GM18499 (cell line): ENCODE results near the gene TRPM3.

Source experiments
- ATAC-seq: cut with Tn5 transposase; IDR thresholded peaks from one replicate; pipeline ENCODE4 v1.9.1; 2021; ENCODE audit warnings: moderate number of reproducible peaks; ENCODE audit not compliant: insufficient read depth, unreplicated experiment

The TRPM3 gene

GRCh38 chr9:70502690-70503089 is 618.7 kb downstream of the TRPM3 start:
- ATAC-seq, result no peak

GRCh38 chr9:70500793-70501192 is 620.6 kb downstream of the TRPM3 start:
- ATAC-seq, result no peak

DNA sequence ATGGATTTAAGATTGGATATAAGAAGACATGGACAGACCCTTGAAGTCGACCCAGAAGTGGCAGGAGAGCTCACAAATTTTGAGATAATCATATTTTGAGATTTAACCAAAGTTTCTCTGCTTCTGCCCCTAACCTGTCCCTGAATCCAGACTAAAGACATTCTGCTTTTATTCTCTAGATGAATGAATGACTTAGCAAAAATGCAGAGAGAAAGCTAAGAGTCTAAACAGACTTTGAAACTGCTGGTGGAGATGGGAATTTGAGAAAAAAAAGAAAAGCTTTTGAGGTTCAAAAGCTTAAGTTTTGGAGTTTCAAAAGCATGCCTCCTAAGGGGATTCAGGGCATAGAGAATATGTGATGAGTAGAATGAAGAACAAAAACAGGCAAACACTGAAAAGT is 621.8 kb downstream of the TRPM3 start:
- ATAC-seq, result no peak

DNA sequence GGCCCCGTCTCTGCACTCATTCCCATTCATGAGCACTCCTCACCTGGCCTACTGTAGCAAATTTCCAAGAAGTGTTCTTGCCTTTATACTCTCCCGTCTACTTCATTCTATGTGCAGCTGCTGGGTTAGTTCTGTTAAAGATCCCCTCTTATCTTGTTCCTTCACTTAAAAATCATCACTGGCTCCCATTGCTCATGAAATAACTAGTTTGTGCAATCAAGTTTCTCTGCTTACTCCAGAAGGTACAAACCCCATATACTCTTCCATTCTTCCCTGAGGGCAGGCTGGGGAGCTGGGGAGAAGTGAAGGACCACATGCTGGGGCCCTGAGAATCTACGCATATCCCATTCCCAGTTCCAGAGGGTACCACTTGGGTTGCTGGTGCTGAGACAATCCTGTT is 622.6 kb downstream of the TRPM3 start:
- ATAC-seq, result no peak

DNA sequence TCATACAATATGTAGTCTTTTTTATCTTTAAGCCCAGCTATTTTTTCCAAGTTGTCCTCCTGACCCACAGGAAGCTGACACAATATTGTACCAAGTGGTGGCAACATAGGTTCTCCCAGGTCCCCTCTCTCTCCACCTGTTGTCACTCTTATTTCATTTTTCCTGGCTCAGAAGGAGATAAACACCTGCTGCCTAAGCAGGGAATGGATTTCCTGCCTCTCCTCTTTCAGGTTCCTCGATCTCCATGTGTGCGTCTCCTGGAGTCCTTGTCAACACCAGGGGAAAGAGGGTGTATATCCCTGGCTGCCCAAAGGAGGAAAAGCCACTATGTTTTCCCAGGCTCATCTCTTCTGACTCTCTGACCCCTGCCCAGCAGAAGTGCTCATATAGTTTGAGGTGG is 625.2 kb downstream of the TRPM3 start:
- no peak for ATAC-seq

- ATAC-seq, result no peak
These were observed 625.9 kb downstream of the TRPM3 start for GRCh38 chr9:70495514-70495913.

- ATAC-seq, result no peak
These were observed 627.2 kb downstream of the TRPM3 start for GRCh38 chr9:70494221-70494620.

- no peak for ATAC-seq
These were observed 628.4 kb downstream of the TRPM3 start for GRCh38 chr9:70493029-70493428.

DNA sequence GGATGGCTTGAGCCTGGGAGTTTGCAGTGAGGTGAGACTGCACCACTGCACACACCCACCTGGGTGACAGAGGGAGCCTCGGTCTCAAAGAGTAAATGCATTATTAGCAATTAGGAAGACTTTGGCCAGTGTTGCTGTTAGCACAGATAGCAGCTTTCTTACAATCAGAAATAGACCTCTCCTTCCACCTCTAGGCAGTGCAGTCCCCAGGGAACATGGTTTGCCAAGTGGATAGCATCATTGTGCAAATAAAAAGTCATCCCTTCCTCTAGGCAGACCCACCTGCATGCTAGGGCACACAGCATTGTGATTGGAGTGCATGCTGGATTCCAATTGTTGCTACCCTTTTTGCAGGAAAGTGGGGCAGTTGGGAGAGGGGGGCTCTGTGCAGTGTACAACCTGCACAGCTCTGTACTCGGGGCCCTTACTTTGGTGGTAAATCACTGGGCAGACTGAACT is 629.1 kb downstream of the TRPM3 start:
- no peak for ATAC-seq

- no peak for ATAC-seq
These were observed 629.7 kb downstream of the TRPM3 start for GRCh38 chr9:70491426-70492318.

- no peak for ATAC-seq
These were observed 630.9 kb downstream of the TRPM3 start for GRCh38 chr9:70490478-70490877.

GRCh38 chr9:70488793-70489105 is 632.7 kb downstream of the TRPM3 start:
- no peak for ATAC-seq

DNA sequence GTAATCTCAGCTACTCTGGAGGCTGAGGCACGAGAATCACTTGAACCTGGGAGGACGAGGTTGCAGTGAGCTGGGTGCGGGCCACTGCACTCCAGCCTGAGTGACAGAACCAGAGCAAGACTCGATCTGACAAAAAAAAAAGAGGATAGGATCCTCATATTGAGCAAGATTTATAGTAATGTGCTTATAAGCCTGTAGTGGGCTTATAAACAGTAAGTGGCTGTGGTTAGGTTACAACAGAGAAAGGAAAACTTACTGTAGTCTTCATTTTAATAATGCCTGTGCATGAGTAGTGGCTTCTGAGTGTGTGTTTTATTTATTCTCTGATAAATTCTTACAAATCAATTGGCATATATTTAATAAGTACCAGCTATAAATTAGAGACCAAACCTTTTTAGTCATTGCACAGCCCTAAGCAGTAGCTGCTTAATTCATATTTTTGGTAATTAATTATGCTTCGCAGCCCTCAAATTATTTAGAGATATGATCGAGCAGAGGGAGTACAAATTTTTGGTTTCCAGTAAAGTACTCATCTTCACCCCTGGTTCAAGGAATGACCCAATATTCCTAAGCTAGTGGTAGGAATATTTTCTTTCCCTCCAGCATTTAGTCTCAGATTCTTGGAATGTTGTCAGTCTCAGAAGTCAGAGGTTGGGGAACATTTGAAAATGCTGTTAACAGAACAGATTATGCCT is 633.2 kb downstream of the TRPM3 start:
- no peak for ATAC-seq

DNA sequence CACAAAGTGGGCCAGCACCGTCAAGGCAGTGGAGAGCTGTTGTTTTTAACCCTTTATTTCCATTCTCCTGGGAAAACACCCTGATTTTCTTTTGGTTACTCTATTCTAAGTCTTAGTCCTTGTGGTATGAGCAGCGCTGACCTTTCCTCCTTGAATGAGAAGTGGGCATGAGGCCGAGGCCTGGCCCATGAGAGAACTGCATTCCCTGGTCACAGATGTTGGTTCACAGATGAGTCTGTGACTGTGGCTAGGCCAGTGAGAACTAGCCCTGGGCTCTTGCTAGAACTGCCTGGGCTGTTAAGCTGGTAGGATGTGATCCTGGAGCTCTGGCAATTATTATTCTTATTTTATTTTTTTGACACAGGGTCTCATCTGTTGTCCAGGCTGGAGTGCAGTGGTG is 635.3 kb downstream of the TRPM3 start:
- ATAC-seq, result no peak

DNA sequence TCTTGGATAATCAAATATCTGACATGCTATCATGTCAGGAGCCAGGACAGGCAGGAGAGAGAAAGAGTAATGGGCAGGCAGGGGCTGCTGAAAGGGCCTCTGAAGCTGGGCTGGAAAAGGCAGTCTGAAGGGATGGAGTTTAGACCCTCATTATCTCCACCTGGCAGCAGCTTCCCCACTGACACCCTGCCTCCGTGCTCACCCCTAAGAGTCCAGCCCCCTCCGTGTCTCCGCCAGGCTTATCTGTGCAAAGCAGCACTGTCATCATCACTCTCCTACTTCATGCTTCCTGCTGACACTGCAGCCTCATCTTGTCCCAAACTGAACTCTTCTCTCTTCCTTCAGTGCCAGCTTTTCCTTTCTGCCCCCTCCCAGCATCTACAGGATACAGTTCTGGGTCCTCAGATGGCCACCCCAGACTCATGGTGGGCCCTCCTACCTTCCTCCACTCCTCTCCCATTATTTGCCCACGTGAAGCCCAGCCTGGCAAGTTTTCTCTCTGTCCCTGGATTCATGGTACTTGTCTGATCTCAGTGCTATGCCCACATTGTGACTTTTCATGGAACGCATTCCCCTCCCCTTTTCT is 636.1 kb downstream of the TRPM3 start:
- ATAC-seq, result no peak

GRCh38 chr9:70484232-70485130 is 636.9 kb downstream of the TRPM3 start:
- no peak for ATAC-seq

DNA sequence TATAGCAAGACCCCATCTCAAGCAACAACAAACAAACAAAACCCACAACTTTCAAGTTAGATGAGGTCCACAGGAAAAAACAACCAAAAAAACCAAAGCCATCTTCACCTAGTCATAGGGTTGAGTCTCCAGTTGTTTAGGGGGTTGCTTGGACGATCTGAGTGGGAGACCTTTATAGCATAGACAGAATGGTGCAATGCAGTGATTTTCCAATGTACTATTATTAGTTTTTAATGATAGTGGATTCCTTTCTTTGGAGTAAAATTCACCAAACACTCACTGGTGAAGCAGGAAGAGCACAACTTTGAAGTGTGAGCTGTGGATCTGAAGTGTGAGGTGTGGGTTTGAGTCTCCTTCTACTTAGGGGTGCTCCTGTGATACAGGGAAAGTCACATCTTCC is 640.0 kb downstream of the TRPM3 start:
- no peak for ATAC-seq

DNA sequence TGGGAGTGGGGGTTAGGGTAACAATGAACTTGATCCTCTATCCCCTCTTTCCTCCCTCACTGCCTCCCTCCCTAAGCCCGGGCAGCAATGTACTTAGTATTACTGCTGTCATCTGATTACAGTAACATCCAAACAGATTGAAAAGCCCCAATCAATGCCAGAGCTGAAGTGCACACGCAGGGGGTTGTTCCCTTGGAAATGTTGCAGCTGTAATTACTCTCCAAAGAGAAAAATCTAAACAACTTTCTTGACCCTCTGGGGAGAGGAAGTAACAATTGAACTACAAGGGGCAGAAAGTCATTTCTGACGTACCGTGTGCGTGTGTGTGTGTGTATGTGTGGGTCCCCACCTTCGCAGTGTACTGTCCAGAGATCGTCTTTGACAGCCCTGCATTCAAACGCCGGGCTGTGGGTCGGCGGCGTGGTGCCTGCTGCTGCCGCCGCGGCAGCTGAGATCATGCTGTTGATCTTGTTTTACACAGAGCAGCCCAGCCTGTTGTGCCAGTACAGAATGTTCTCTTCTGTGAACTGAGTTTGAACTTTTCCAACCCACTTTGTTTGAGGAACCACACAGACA is 640.9 kb downstream of the TRPM3 start:
- ATAC-seq, result no peak

- ATAC-seq, result no peak
These were observed 641.5 kb downstream of the TRPM3 start for GRCh38 chr9:70479880-70480291.
